NCI-H146 (cell line): ENCODE measurements around the gene KIF20B.
A peak's percentile ranks its signal among the peaks of the same experiment; 100 is the strongest.

Experiments used
- DNase-seq: peaks from one replicate; lab custom pipeline; 2025; lab: John Stamatoyannopoulos, UW

Gene KIF20B, protein sequence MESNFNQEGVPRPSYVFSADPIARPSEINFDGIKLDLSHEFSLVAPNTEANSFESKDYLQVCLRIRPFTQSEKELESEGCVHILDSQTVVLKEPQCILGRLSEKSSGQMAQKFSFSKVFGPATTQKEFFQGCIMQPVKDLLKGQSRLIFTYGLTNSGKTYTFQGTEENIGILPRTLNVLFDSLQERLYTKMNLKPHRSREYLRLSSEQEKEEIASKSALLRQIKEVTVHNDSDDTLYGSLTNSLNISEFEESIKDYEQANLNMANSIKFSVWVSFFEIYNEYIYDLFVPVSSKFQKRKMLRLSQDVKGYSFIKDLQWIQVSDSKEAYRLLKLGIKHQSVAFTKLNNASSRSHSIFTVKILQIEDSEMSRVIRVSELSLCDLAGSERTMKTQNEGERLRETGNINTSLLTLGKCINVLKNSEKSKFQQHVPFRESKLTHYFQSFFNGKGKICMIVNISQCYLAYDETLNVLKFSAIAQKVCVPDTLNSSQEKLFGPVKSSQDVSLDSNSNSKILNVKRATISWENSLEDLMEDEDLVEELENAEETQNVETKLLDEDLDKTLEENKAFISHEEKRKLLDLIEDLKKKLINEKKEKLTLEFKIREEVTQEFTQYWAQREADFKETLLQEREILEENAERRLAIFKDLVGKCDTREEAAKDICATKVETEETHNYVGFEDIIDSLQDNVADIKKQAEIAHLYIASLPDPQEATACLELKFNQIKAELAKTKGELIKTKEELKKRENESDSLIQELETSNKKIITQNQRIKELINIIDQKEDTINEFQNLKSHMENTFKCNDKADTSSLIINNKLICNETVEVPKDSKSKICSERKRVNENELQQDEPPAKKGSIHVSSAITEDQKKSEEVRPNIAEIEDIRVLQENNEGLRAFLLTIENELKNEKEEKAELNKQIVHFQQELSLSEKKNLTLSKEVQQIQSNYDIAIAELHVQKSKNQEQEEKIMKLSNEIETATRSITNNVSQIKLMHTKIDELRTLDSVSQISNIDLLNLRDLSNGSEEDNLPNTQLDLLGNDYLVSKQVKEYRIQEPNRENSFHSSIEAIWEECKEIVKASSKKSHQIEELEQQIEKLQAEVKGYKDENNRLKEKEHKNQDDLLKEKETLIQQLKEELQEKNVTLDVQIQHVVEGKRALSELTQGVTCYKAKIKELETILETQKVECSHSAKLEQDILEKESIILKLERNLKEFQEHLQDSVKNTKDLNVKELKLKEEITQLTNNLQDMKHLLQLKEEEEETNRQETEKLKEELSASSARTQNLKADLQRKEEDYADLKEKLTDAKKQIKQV (N-terminal part only)

GRCh38 chr10:89701242-89702120 lies at the start of gene KIF20B:
KIF20B (plus strand) TSS chr10:89701590; CDS start chr10:89705295, 3,705 bp downstream.
- DNase-seq, result peak; percentile 97

GRCh38 chr10:89651916-89652573 lies 49.3 kb upstream of the KIF20B start:
- DNase-seq, result no peak

GRCh38 chr10:89652806-89653370 lies 48.5 kb upstream of the KIF20B start:
- no peak for DNase-seq

- no peak for DNase-seq
Observed at GRCh38 chr10:89653410-89653869, 48.0 kb upstream of the KIF20B start.

GRCh38 chr10:89655722-89656121 lies 45.7 kb upstream of the KIF20B start:
- DNase-seq, result no peak

- DNase-seq, result no peak
Observed at GRCh38 chr10:89657302-89657701, 44.1 kb upstream of the KIF20B start.

- DNase-seq, result no peak
Observed at GRCh38 chr10:89659143-89660131, 42.0 kb upstream of the KIF20B start.

- no peak for DNase-seq
Observed at GRCh38 chr10:89662596-89662995, 38.8 kb upstream of the KIF20B start.

DNA sequence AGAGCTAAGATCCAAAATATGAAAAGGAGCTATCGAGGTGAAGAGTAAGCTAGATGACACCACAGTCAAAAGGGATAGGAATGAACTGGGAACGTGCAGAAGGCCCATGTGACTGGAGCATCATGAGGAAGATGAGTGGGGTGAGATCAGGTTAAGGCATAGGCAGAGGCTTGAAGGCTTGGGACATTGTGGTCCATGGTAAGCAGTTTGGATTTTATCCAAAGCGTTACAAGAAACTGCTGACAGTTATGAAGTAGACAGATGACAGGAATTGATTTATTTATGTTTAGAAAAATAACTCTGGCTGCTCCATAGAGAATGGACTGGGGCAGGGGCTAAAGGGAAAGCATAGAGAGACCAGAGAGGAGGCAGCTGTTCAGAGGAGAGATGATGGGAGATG lies 38.2 kb upstream of the KIF20B start:
- DNase-seq, result no peak

- DNase-seq, result no peak
Observed at GRCh38 chr10:89664203-89664602, 37.2 kb upstream of the KIF20B start.

DNA sequence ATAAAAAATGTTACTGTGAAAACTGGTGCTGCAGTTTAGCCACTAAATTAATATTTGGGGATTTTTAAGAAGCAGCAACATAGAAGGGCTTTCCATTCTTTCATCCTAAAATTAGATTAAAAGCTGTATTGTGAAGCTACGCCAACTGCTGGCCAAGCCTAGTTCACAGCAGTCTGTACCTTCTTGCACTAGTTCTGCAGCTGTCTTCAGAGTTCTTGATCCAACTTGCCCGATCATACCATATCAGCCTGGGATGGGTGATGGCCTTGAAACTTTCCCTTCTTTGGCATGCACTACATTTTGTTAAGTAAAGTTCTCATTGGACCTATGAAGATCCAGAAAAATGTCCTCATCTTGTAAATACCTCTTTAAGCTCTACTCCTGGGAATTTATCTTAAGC lies 36.1 kb upstream of the KIF20B start:
- no peak for DNase-seq

DNA sequence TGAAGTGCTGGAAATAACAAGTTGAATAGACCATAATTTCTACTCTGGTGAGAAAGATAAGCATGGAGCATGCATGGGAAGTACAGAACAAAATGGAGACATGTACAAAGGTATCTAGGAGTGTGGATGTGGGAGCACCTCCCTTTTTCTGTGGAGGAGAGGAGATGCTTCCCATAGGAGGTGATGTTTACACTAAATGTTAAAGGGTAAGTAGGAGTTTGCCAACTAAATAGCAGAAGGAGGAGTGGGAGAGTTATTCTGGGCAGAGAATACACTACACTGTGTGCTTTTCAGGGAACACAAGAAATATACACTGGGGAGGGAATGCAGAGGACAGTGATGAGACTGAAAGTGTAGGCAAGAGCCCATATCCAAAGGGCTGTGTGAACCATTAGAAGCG lies 35.3 kb upstream of the KIF20B start:
- no peak for DNase-seq

- DNase-seq, result peak; percentile 27
Observed at GRCh38 chr10:89668386-89669071, 32.9 kb upstream of the KIF20B start.

DNA sequence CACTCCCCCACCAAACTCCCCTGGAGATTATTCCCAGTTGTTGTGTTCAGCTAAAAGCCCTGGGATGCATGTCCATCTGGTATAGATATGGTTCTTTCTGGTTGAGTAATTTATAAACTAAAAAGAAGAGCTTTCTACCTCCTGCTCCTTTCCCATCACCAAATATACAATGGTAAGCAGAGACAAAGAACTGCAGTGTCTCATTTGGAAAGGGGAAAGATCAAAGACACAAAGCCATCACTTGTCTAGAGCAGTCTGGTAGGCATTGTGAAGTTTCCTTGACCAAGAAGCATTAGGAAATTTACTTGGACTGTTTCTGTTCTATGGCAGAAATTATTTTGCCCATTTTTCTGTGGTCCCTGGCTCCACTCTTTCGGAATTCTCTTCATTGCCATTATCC lies 31.4 kb upstream of the KIF20B start:
- no peak for DNase-seq

- DNase-seq, result no peak
Observed at GRCh38 chr10:89670926-89671325, 30.5 kb upstream of the KIF20B start.

DNA sequence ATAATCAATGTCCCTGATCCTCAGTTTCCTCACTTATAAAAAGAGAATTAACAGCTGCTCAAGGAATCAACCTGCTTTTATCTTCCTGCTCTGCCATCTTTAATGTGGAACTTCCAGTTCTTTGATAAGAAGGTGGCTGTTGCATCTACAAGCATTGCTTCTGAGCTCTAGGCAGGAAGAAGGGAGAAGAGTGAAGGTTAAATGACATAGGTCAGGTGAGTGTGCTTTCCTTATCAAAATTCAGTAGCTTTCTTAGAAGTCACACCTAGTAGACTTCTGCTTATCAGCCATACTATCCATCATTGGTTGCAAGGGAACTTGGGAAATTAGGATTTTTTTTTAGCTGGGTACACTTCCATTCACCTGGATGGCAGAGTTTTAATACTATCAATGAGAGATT lies 24.0 kb upstream of the KIF20B start:
- DNase-seq, result no peak

GRCh38 chr10:89679986-89680385 lies 21.4 kb upstream of the KIF20B start:
- DNase-seq, result no peak

DNA sequence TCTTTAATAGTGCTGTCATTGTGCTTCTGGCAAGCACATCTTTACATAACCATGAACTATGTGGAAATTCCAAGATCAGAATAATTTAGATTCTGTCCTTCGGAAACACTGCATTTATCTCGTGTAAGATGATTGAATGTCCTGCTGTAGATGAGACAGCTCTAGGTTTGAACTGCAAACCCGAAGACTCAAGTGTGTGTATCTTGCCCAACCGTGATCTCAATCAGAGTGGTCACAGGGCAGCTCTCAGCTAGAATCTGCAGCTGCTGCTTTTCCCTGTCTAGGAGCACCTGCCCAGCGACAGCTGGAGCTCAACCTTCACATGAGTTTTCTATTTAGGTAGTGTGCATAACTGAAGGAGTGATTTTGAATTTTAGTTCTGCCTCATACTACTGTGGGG lies 17.5 kb upstream of the KIF20B start:
- DNase-seq, result peak; percentile 43
